Trophoblast cell (in vitro differentiated cells and primary cell): ENCODE results near the gene KIAA1614.
A peak's percentile ranks its signal among the peaks of the same experiment; 100 is the strongest.

Experiments used
- DNase-seq, 2 donors: peaks; one replicate each; pipeline ENCODE4 v3.0.0-alpha.2; 2016
- H2AFZ ChIP-seq: 2 replicates; pipeline ENCODE4 v1.6.1; 2013; ENCODE audit warnings: low read length, moderate library complexity, mild to moderate bottlenecking; ENCODE audit not compliant: insufficient read depth, poor library complexity
- H2AK5ac ChIP-seq: 2 replicates; pipeline ENCODE4 v1.6.1; 2013; ENCODE audit warnings: mild to moderate bottlenecking, low read length
- H2BK120ac ChIP-seq: 2 replicates; pipeline ENCODE4 v1.6.1; 2013; ENCODE audit warnings: low read length, mild to moderate bottlenecking, moderate library complexity; ENCODE audit not compliant: insufficient read depth, poor library complexity
- H2BK12ac ChIP-seq: 2 replicates; pipeline ENCODE4 v1.6.1; 2013; ENCODE audit warnings: mild to moderate bottlenecking, low read length, moderate library complexity
- H2BK5ac ChIP-seq: 2 replicates; pipeline ENCODE4 v1.6.1; 2013; ENCODE audit warnings: low read length, low read depth, moderate library complexity, mild to moderate bottlenecking; ENCODE audit not compliant: poor library complexity
- H3K14ac ChIP-seq: 2 replicates; pipeline ENCODE4 v1.6.1; 2013; ENCODE audit warnings: mild to moderate bottlenecking, low read length
- H3K18ac ChIP-seq: 2 replicates; pipeline ENCODE4 v1.6.1; 2013; ENCODE audit warnings: mild to moderate bottlenecking, low read length
- H3K23ac ChIP-seq: 2 replicates; pipeline ENCODE4 v1.6.1; 2013; ENCODE audit warnings: low read length
- H3K27ac ChIP-seq: 2 replicates; pipeline ENCODE4 v1.5.1; 2013; ENCODE audit warnings: low read depth, mild to moderate bottlenecking, inconsistent platforms, low read length, moderate library complexity
- H3K27me3 ChIP-seq: 2 replicates; pipeline ENCODE4 v1.6.1; 2013; ENCODE audit warnings: inconsistent platforms, mild to moderate bottlenecking, low read length, moderate library complexity; ENCODE audit not compliant: insufficient read depth
- H3K36me3 ChIP-seq, 2 experiments: 1 replicate in 1 of 2; 2 replicates in 1 of 2; pipeline ENCODE4 v1.6.1; 2013; ENCODE audit warnings: low read length in 2 of 2, mild to moderate bottlenecking in 2 of 2, moderate library complexity in 1 of 2; ENCODE audit not compliant: insufficient read depth in 2 of 2, control insufficient read depth in 1 of 2
- H3K4ac ChIP-seq: 2 replicates; pipeline ENCODE4 v1.6.1; 2013; ENCODE audit warnings: low read depth, mild to moderate bottlenecking, low read length, moderate library complexity
- H3K4me1 ChIP-seq, 2 experiments: 1 replicate in 1 of 2; 2 replicates in 1 of 2; pipeline ENCODE4 v1.6.1; 2013; ENCODE audit warnings: low read length in 2 of 2, mild to moderate bottlenecking in 2 of 2, moderate library complexity in 1 of 2; ENCODE audit not compliant: insufficient read depth in 2 of 2, control insufficient read depth in 1 of 2
- H3K4me2 ChIP-seq: 2 replicates; pipeline ENCODE4 v1.6.1; 2013; ENCODE audit warnings: inconsistent platforms, mild to moderate bottlenecking, low read length, moderate library complexity
- H3K4me3 ChIP-seq: 2 replicates; pipeline ENCODE4 v1.5.1; 2013; ENCODE audit warnings: mild to moderate bottlenecking, low read depth, low read length, inconsistent platforms
- H3K79me1 ChIP-seq: one replicate; pipeline ENCODE4 v1.6.1; 2013; ENCODE audit warnings: low read length
- H3K79me2 ChIP-seq: 2 replicates; pipeline ENCODE4 v1.6.1; 2013; ENCODE audit warnings: low read length, mild to moderate bottlenecking; ENCODE audit not compliant: control insufficient read depth, insufficient read depth, poor library complexity
- H3K9ac ChIP-seq: 2 replicates; pipeline ENCODE4 v1.6.1; 2013; ENCODE audit warnings: mild to moderate bottlenecking, low read length
- H3K9me3 ChIP-seq: 2 replicates; pipeline ENCODE4 v1.6.1; 2013; ENCODE audit warnings: low read depth, mild to moderate bottlenecking, control low read depth, inconsistent platforms, low read length; ENCODE audit not compliant: insufficient read depth
- H4K12ac ChIP-seq: 2 replicates; pipeline ENCODE4 v1.6.1; 2013; ENCODE audit warnings: low read depth, mild to moderate bottlenecking, low read length, moderate library complexity
- H4K8ac ChIP-seq: 2 replicates; pipeline ENCODE4 v1.6.1; 2013; ENCODE audit warnings: low read depth, mild to moderate bottlenecking, low read length, moderate library complexity
- H4K91ac ChIP-seq: one replicate; pipeline ENCODE4 v1.6.1; 2013; ENCODE audit warnings: low read depth, mild to moderate bottlenecking, low read length, moderate library complexity
- WGBS: extraction: QIAGEN DNeasy Blood & Tissue Kit; methylation state at CpG from one replicate; pipeline ENCODE4 v1.1.7; 2013; ENCODE audit warnings: missing lambda C conversion rate; ENCODE audit not compliant: insufficient read length, insufficient coverage; ENCODE audit errors: extremely low coverage; 5-methylcytosine and 5-hydroxymethylcytosine counted together

KIAA1614 gene

GRCh38 chr1:180946541-180947498 is 34.1 kb downstream of the KIAA1614 start:
- peaks cover 10% of the 10 kb centered on the region in 2 experiments for H3K36me3 ChIP-seq
- peak overlapping the region; percentile 35 for H3K27ac ChIP-seq
- no peak overlapping the region for H3K4me3 ChIP-seq
- no peak overlapping the region for H3K18ac ChIP-seq
- no peak overlapping the region for H2BK120ac ChIP-seq
- H4K91ac ChIP-seq, result no peak overlapping the region
- no peaks in the 10 kb centered on the region for H3K27me3 ChIP-seq
- no peaks in the 10 kb centered on the region for H3K9me3 ChIP-seq
- no peak overlapping the region for H4K12ac ChIP-seq
- H2BK12ac ChIP-seq, result no peak overlapping the region
- no peak overlapping the region for H2BK5ac ChIP-seq
- no peak overlapping the region for H3K4ac ChIP-seq
- DNase-seq, result no peak
- no peak overlapping the region for H4K8ac ChIP-seq
- H3K4me1 ChIP-seq, result peaks cover 28 to 29% of the 10 kb centered on the region in 2 experiments
- WGBS, result no CpG with 5 or more reads among the region's 18 CpGs
- no peak overlapping the region for H3K4me2 ChIP-seq
- peaks cover 4% of the 10 kb centered on the region for H3K79me2 ChIP-seq
- H2AK5ac ChIP-seq, result no peak overlapping the region
- peaks cover 15% of the 10 kb centered on the region for H3K79me1 ChIP-seq
- H3K14ac ChIP-seq, result no peak overlapping the region
- no peak overlapping the region for H2AFZ ChIP-seq
- H3K9ac ChIP-seq, result no peak overlapping the region
- H3K23ac ChIP-seq, result no peak overlapping the region

GRCh38 chr1:180947499-180947885 is 34.8 kb downstream of the KIAA1614 start:
- WGBS, result no CpG with 5 or more reads among the region's 6 CpGs
- Histone ChIP-seq H3K79me1 (peaks cover 16% of the 10 kb centered on the region), H3K27ac (no peak overlapping the region), H3K9me3 (no peaks in the 10 kb centered on the region), H3K27me3 (no peaks in the 10 kb centered on the region), H3K79me2 (peaks cover 4% of the 10 kb centered on the region), H2BK5ac (no peak overlapping the region), H2AK5ac (no peak overlapping the region), H4K8ac (no peak overlapping the region), H2BK120ac (no peak overlapping the region), H3K9ac (no peak overlapping the region), H4K91ac (no peak overlapping the region), H2AFZ (no peak overlapping the region), H3K4me3 (no peak overlapping the region), H3K14ac (no peak overlapping the region), H2BK12ac (no peak overlapping the region), H3K18ac (no peak overlapping the region), H3K4me1 (peaks cover 33 to 34% of the 10 kb centered on the region in 2 experiments), H3K4me2 (no peak overlapping the region), H3K36me3 (peaks cover 10% of the 10 kb centered on the region in 2 experiments), H3K4ac (no peak overlapping the region), H4K12ac (no peak overlapping the region), H3K23ac (no peak overlapping the region)
- no peak for DNase-seq

- H4K8ac ChIP-seq, result peak overlapping the region; percentile 37
- peak overlapping the region; percentile 23 for H2AK5ac ChIP-seq
- H3K79me1 ChIP-seq, result peaks cover 16% of the 10 kb centered on the region
- H3K27me3 ChIP-seq, result no peaks in the 10 kb centered on the region
- WGBS, result no CpG with 5 or more reads among the region's 22 CpGs
- peaks cover 4% of the 10 kb centered on the region for H3K79me2 ChIP-seq
- peak overlapping the region; percentile 7 for H3K27ac ChIP-seq
- H3K4me3 ChIP-seq, result no peak overlapping the region
- peak overlapping the region; percentile 53 for H3K14ac ChIP-seq
- peak; percentile 94 to 97 for DNase-seq
- H3K18ac ChIP-seq, result peak overlapping the region; percentile 44
- no peak overlapping the region for H3K9ac ChIP-seq
- H4K12ac ChIP-seq, result no peak overlapping the region
- no peak overlapping the region for H3K23ac ChIP-seq
- peaks cover 36% of the 10 kb centered on the region in 2 experiments for H3K4me1 ChIP-seq
- no peak overlapping the region for H2BK5ac ChIP-seq
- H3K36me3 ChIP-seq, result peaks cover 10% of the 10 kb centered on the region in 2 experiments
- peak overlapping the region; percentile 9 for H2BK12ac ChIP-seq
- H2AFZ ChIP-seq, result no peak overlapping the region
- no peak overlapping the region for H3K4ac ChIP-seq
- peak overlapping the region; percentile 70 for H4K91ac ChIP-seq
- no peak overlapping the region for H2BK120ac ChIP-seq
- no peaks in the 10 kb centered on the region for H3K9me3 ChIP-seq
- no peak overlapping the region for H3K4me2 ChIP-seq
These were observed 35.4 kb downstream of the KIAA1614 start for GRCh38 chr1:180947901-180948640.

GRCh38 chr1:180948641-180949615 is 36.2 kb downstream of the KIAA1614 start:
- Histone ChIP-seq H3K27me3 (no peaks in the 10 kb centered on the region), H2AK5ac (no peak overlapping the region), H3K14ac (peak overlapping the region; percentile 22), H4K12ac (no peak overlapping the region), H2BK5ac (peak overlapping the region; percentile 11), H2BK120ac (peak overlapping the region; percentile 3), H3K9me3 (no peaks in the 10 kb centered on the region), H4K8ac (no peak overlapping the region), H3K18ac (no peak overlapping the region), H2AFZ (no peak overlapping the region), H3K4me1 (peaks cover 36 to 37% of the 10 kb centered on the region in 2 experiments), H3K36me3 (peaks cover 10% of the 10 kb centered on the region in 2 experiments), H3K27ac (no peak overlapping the region), H3K4me3 (no peak overlapping the region), H3K4me2 (no peak overlapping the region), H4K91ac (peak overlapping the region; percentile 50), H2BK12ac (peak overlapping the region; percentile 10), H3K4ac (no peak overlapping the region), H3K79me2 (peaks cover 4% of the 10 kb centered on the region), H3K79me1 (peaks cover 19% of the 10 kb centered on the region), H3K23ac (no peak overlapping the region), H3K9ac (no peak overlapping the region)
- WGBS, result no CpG with 5 or more reads among the region's 26 CpGs
- no peak for DNase-seq
